H1 (cell line): Measurements from ENCODE around the gene ZNF609. TPM values are rescaled to one million over a fixed set of nuclear protein-coding genes. Genes with fewer than 3 reads are reported as not detected.

Experiments used
- CTCF ChIA-PET: fragments of 300-600 bp; sonication (Branson Sonifier 250); formaldehyde crosslinking; loops from one replicate; lab custom pipeline; 2021; ENCODE audit not compliant: partially characterized antibody; lab: Charles Lee
- POLR2A ChIA-PET: fragments of 300-600 bp; sonication (Branson Sonifier 250); formaldehyde crosslinking; loops from one replicate; lab custom pipeline; 2021; ENCODE audit warnings: inconsistent platforms; ENCODE audit not compliant: partially characterized antibody; lab: Charles Lee
- DNase-seq, 2 experiments: peaks; one replicate each; pipeline versions ENCODE4 v3.0.0 to v3.0.0-alpha.2; 2010 to 2022; ENCODE audit warnings: low spot score in 2 of 2, low read depth in 1 of 2, mixed read lengths in 1 of 2
- FAIRE-seq: peaks from 2 replicates; lab custom pipeline; 2011; peaks lifted over from hg19 to GRCh38; lab: Jason Lieb, UNC
- H2AFZ ChIP-seq: 2 replicates; pipeline ENCODE4 v1.8.1; 2012; ENCODE audit warnings: low read length, inconsistent platforms
- H2AK5ac ChIP-seq: 2 replicates; pipeline ENCODE4 v1.6.1; 2013; ENCODE audit warnings: low read depth, low read length
- H2BK120ac ChIP-seq: replicated peaks from 2 replicates; pipeline ENCODE3; 2013; ENCODE audit warnings: low read depth, low read length, inconsistent platforms
- H2BK12ac ChIP-seq: 2 replicates; pipeline ENCODE4 v1.6.1; 2013; ENCODE audit warnings: low read depth, low read length
- H2BK15ac ChIP-seq: 2 replicates; pipeline ENCODE4 v1.6.1; 2013; ENCODE audit warnings: low read length
- H2BK20ac ChIP-seq: 2 replicates; pipeline ENCODE4 v1.6.1; 2013; ENCODE audit warnings: low read length
- H2BK5ac ChIP-seq: 2 replicates; pipeline ENCODE4 v1.6.1; 2013; ENCODE audit warnings: low read depth, low read length
- H3K14ac ChIP-seq: 2 replicates; pipeline ENCODE4 v1.6.1; 2013; ENCODE audit warnings: inconsistent platforms; ENCODE audit not compliant: insufficient read length
- H3K18ac ChIP-seq: 2 replicates; pipeline ENCODE4 v1.6.1; 2013; ENCODE audit warnings: low read length; ENCODE audit errors: extremely low read depth
- H3K23ac ChIP-seq: 2 replicates; pipeline ENCODE4 v1.6.1; 2013; ENCODE audit warnings: inconsistent platforms; ENCODE audit not compliant: insufficient read length
- H3K23me2 ChIP-seq: 2 replicates; pipeline ENCODE4 v1.6.1; 2013; ENCODE audit warnings: low read depth, low read length
- H3K27ac ChIP-seq: 2 replicates; pipeline ENCODE4 v1.6.1; 2011; ENCODE audit warnings: low read depth, low read length, inconsistent platforms
- H3K27me3 ChIP-seq, 4 experiments: replicated peaks in 1 of 4; 1 replicate in 1 of 4; 2 replicates in 3 of 4; pipeline versions ENCODE4 v1.6.1 to v1.8.1; 2011 to 2013; ENCODE audit warnings: low read length in 3 of 4, mild to moderate bottlenecking in 3 of 4, inconsistent platforms in 2 of 4, mixed read lengths in 2 of 4, moderate library complexity in 1 of 4; ENCODE audit not compliant: control insufficient read depth in 3 of 4, insufficient read depth in 3 of 4; ENCODE audit errors: extremely low read depth in 1 of 4
- H3K36me3 ChIP-seq, 4 experiments: 2 replicates each; pipeline versions ENCODE4 v1.6.1 to v1.8.1; 2011 to 2013; ENCODE audit warnings: mild to moderate bottlenecking in 4 of 4, low read length in 3 of 4, moderate library complexity in 2 of 4, control low read depth in 1 of 4, inconsistent platforms in 1 of 4; ENCODE audit not compliant: insufficient read depth in 4 of 4, control insufficient read depth in 2 of 4
- H3K4ac ChIP-seq: replicated peaks from 2 replicates; pipeline ENCODE3; 2013; ENCODE audit warnings: low read length, low read depth, mixed read lengths, inconsistent platforms; ENCODE audit not compliant: insufficient read length
- H3K4me1 ChIP-seq, 4 experiments: replicated peaks in 1 of 4; 1 replicate in 1 of 4; 2 replicates in 3 of 4; pipeline versions ENCODE4 v1.6.1 to v1.8.1; 2011 to 2013; ENCODE audit warnings: low read length in 3 of 4, inconsistent platforms in 2 of 4, mixed read lengths in 1 of 4; ENCODE audit not compliant: insufficient read depth in 4 of 4, control insufficient read depth in 3 of 4
- H3K4me2 ChIP-seq, 2 experiments: 2 replicates each; pipeline versions ENCODE4 v1.6.1 to v1.8.1; 2011 to 2013; ENCODE audit warnings: low read depth in 2 of 2, low read length in 2 of 2, control low read depth in 1 of 2, inconsistent platforms in 1 of 2, mild to moderate bottlenecking in 1 of 2; ENCODE audit not compliant: insufficient read depth in 1 of 2
- H3K4me3 ChIP-seq, 4 experiments: fragments of 200-600, 300-600 bp in 1 of 4; sonication (generic), shearing (Covaris generic), sonication (Bioruptor Twin) in 1 of 4; 2 replicates each; pipeline versions ENCODE4 v1.5.1 to v1.8.1; 2011 to 2016; ENCODE audit warnings: low read length in 4 of 4, low read depth in 3 of 4, control low read depth in 2 of 4, inconsistent platforms in 2 of 4, mild to moderate bottlenecking in 2 of 4, mixed read lengths in 1 of 4, moderate library complexity in 1 of 4; ENCODE audit not compliant: insufficient read depth in 2 of 4; ENCODE audit errors: extremely low read depth in 1 of 4
- H3K56ac ChIP-seq: replicated peaks from 2 replicates; pipeline ENCODE3; 2013; ENCODE audit warnings: low read depth, mild to moderate bottlenecking, mixed read lengths, low read length, inconsistent platforms; ENCODE audit not compliant: insufficient read length
- H3K79me1 ChIP-seq: 2 replicates; pipeline ENCODE4 v1.6.1; 2013; ENCODE audit warnings: low read depth, low read length, control low read depth
- H3K79me2 ChIP-seq, 2 experiments: 2 replicates each; pipeline versions ENCODE4 v1.6.1 to v1.8.1; 2012 to 2013; ENCODE audit warnings: low read length in 2 of 2, mild to moderate bottlenecking in 2 of 2, inconsistent platforms in 1 of 2; ENCODE audit not compliant: insufficient read depth in 2 of 2, control insufficient read depth in 1 of 2
- H3K9ac ChIP-seq, 4 experiments: replicated peaks in 1 of 4; 1 replicate in 1 of 4; 2 replicates in 3 of 4; pipeline versions ENCODE4 v1.6.1 to v1.8.1; 2011 to 2013; ENCODE audit warnings: low read depth in 3 of 4, low read length in 3 of 4, control low read depth in 2 of 4, mild to moderate bottlenecking in 2 of 4, moderate library complexity in 2 of 4, inconsistent platforms in 1 of 4; ENCODE audit errors: extremely low read depth in 1 of 4
- H3K9me3 ChIP-seq, 2 experiments: 2 replicates each; pipeline versions ENCODE4 v1.6.1 to v1.8.1; 2012 to 2013; ENCODE audit warnings: mild to moderate bottlenecking in 2 of 2, moderate library complexity in 2 of 2, control low read depth in 1 of 2, inconsistent platforms in 1 of 2, low read depth in 1 of 2, low read length in 1 of 2, mixed read lengths in 1 of 2; ENCODE audit not compliant: insufficient read depth in 2 of 2
- H4K20me1 ChIP-seq, 2 experiments: replicated peaks in 1 of 2; 2 replicates each; pipeline versions ENCODE3 to v1.8.1; 2011 to 2013; ENCODE audit warnings: inconsistent platforms in 2 of 2, low read length in 2 of 2, mild to moderate bottlenecking in 1 of 2; ENCODE audit not compliant: insufficient read depth in 2 of 2, control insufficient read depth in 1 of 2
- H4K5ac ChIP-seq: 2 replicates; pipeline ENCODE4 v1.6.1; 2013; ENCODE audit warnings: low read length, low read depth, mixed read lengths, inconsistent platforms; ENCODE audit not compliant: insufficient read length
- H4K8ac ChIP-seq: 2 replicates; pipeline ENCODE4 v1.8.0; 2013; ENCODE audit warnings: mild to moderate bottlenecking, moderate library complexity, low read length, inconsistent platforms; ENCODE audit not compliant: insufficient read depth; ENCODE audit errors: extremely low read depth
- H4K91ac ChIP-seq: replicated peaks from 2 replicates; pipeline ENCODE3; 2013; ENCODE audit warnings: low read length, mixed read lengths, inconsistent platforms; ENCODE audit not compliant: insufficient read length
- CREB1 ChIP-seq: IDR thresholded peaks from 2 replicates; pipeline ENCODE4 v1.6.1; 2012; ENCODE audit warnings: inconsistent platforms
- KDM4A ChIP-seq: IDR thresholded peaks from one replicate; pipeline ENCODE4 v1.7.1; 2012; ENCODE audit warnings: low read depth, mild to moderate bottlenecking, moderate library complexity, low read length, inconsistent platforms; ENCODE audit not compliant: severe bottlenecking
- RNF2 ChIP-seq: fragments of 200-900, 300-1000 bp; sonication (generic); IDR thresholded peaks from 2 replicates; pipeline ENCODE4 v1.7.1; 2016; ENCODE audit warnings: borderline replicate concordance, low read depth, mild to moderate bottlenecking, antibody characterized with exemption, low read length; ENCODE audit not compliant: poor library complexity, severe bottlenecking; ENCODE audit errors: missing control alignments
- SAP30 ChIP-seq: fragments of 300-600 bp; sonication (generic); IDR thresholded peaks from 2 replicates; pipeline ENCODE4 v1.7.1; 2012; ENCODE audit warnings: low read length, moderate library complexity, mild to moderate bottlenecking, inconsistent platforms; ENCODE audit not compliant: insufficient read depth, insufficient replicate concordance
- SIN3A ChIP-seq, 2 experiments: IDR thresholded peaks in 1 of 2; conservative IDR thresholded peaks in 1 of 2; 2 replicates each; pipeline ENCODE4 v1.6.1; 2011 to 2012; ENCODE audit warnings: low read length in 2 of 2, improper control_type of control experiment in 1 of 2, low read depth in 1 of 2, mild to moderate bottlenecking in 1 of 2
- TBP ChIP-seq: IDR thresholded peaks from 2 replicates; pipeline ENCODE4 v1.6.1; 2011; ENCODE audit warnings: low read depth, low read length, improper control_type of control experiment
- WGBS, 2 experiments: shearing (Covaris generic) in 1 of 2; methylation state at CpG; one replicate each; pipeline versions ENCODE4 v1.1.6 to v1.1.7; 2013 to 2015; ENCODE audit warnings: low lambda C conversion rate in 2 of 2, mixed read lengths in 2 of 2, inconsistent platforms in 1 of 2, low coverage in 1 of 2, missing lambda C conversion rate in 1 of 2; ENCODE audit not compliant: insufficient replicate concordance in 2 of 2, insufficient coverage in 1 of 2, insufficient read length in 1 of 2; ENCODE audit errors: extremely low coverage in 1 of 2, missing lambda C conversion rate in 1 of 2; 5-methylcytosine and 5-hydroxymethylcytosine counted together
- polyA plus RNA-seq, 7 experiments: library from polyadenylated mRNA; depleted of rRNA in 3 of 7; stranded (reverse) in 5 of 7; unstranded in 2 of 7; fragments of >200 nt in 5 of 7; fragments of 200-250 nt in 2 of 7; gene quantifications; 1 replicate in 5 of 7; 2 replicates in 1 of 7; 4 replicates in 1 of 7; pipeline versions ENCODE4 v1.2.1 to v1.2.3, GENCODE V29; 2011 to 2013; ENCODE audit warnings: missing spikeins in 2 of 7, mixed read lengths in 2 of 7
- total RNA-seq: library from RNA; stranded (reverse); fragmentation: NEBNext Ultra II Directional; extraction: Animal tissue kit (Norgen Biotek cat#: 25700); gene quantifications from 2 replicates; pipeline ENCODE4 v1.2.1, GENCODE V29; 2021

ZNF609 gene
- total and polyA plus RNA-seq, 2 of the 8 experiments (the other 6 are each of a cell fraction or from before 2014, with no cell fraction given) = 15.5 to 47.8 TPM

- 0 out of 2 replicates have a peak overlapping the region, but pooled peaks have one; percentile 10 for H2AK5ac ChIP-seq
- peaks cover 13 to 19% of the 10 kb centered on the region in 2 experiments for H4K20me1 ChIP-seq
- H3K4me3 ChIP-seq = peak overlapping the region; percentile 70 to 88 (median 85)
- H2BK120ac ChIP-seq = peak overlapping the region; percentile 30
- peaks cover 0 to 16% (median 2%) of the 10 kb centered on the region in 4 experiments; a peak in 2 of 8 replicates for H3K36me3 ChIP-seq
- peaks cover 26% of the 10 kb centered on the region for H3K23me2 ChIP-seq
- H3K14ac ChIP-seq = no peak overlapping the region
- peaks cover 19 to 26% (median 23%) of the 10 kb centered on the region in 4 experiments for H3K4me1 ChIP-seq
- H3K9me3 ChIP-seq = no peaks in the 10 kb centered on the region
- peak overlapping the region; percentile 68 for H4K5ac ChIP-seq
- no peak overlapping the region for H2BK12ac ChIP-seq
- H2BK20ac ChIP-seq = no peak overlapping the region
- WGBS, 2 experiments = 0% methylated on average over 2 of the region's 3 CpGs; no CpG with 5 or more reads in 1 of the 2 experiments
- FAIRE-seq (no peak), DNase-seq (no peak)
- H3K4ac ChIP-seq = no peak overlapping the region
- peak overlapping the region; percentile 12 for H3K56ac ChIP-seq
- H3K79me2 ChIP-seq = peaks cover 33 to 65% of the 10 kb centered on the region in 2 experiments
- H3K23ac ChIP-seq = no peak overlapping the region
- ChIA-PET POLR2A (interaction anchor here (0.6 to 59.2 kb wide), 28 partner anchors 6 to 719 kb away, joined by 3 to 1192 read pairs (median 4); partner anchors contain the start of gene PIF1), CTCF (interaction anchor here (0.6 to 9.5 kb wide), 5 partner anchors 11 to 134 kb away, joined by 3 to 106 read pairs (median 15); no protein-coding TSS in a partner anchor)
- peak overlapping the region; percentile 93 for H3K18ac ChIP-seq
- H3K79me1 ChIP-seq = no peaks in the 10 kb centered on the region; the same call in 1 of the 2 replicates
- peak overlapping the region; percentile 28 for H4K91ac ChIP-seq
- H3K4me2 ChIP-seq = peak overlapping the region; percentile 93 to 96
- H2AFZ ChIP-seq = no peak overlapping the region
- peak overlapping the region; percentile 91; the same call in 1 of the 2 replicates for H2BK5ac ChIP-seq
- peak overlapping the region in 3 of 4 experiments; percentile 81 to 82 (median 82); a peak in 3 of 7 replicates for H3K9ac ChIP-seq
- H4K8ac ChIP-seq = no peak overlapping the region
- H3K27me3 ChIP-seq = no peaks in the 10 kb centered on the region
- no peak overlapping the region for H2BK15ac ChIP-seq
- H3K27ac ChIP-seq = peak overlapping the region; percentile 94; the same call in 1 of the 2 replicates
- TF ChIP-seq TBP (peak; percentile 50; the same call in 1 of the 2 replicates), RNF2 (no peak), SIN3A (conservative IDR thresholded peaks at IDR 0.05 in 1 of 2, IDR thresholded peaks at IDR 0.05 in 1 of 2; ENCODE audit: low read depth in 1 of 2, low read length in 2 of 2) (0 out of 4 replicates have a peak, but pooled peaks of 1 of the 2 experiments have one; percentile 20), CREB1 (no peak), KDM4A (no peak), SAP30 (no peak)
Measured at GRCh38 chr15:64701051-64701450, 240.7 kb downstream of the ZNF609 start.
